ENCODE data around the gene EPPIN.

Gene EPPIN

GRCh38 chr20:45538209-45538799 lies 8.9 kb downstream of the EPPIN start:
- DNase-seq: no peak

DNA sequence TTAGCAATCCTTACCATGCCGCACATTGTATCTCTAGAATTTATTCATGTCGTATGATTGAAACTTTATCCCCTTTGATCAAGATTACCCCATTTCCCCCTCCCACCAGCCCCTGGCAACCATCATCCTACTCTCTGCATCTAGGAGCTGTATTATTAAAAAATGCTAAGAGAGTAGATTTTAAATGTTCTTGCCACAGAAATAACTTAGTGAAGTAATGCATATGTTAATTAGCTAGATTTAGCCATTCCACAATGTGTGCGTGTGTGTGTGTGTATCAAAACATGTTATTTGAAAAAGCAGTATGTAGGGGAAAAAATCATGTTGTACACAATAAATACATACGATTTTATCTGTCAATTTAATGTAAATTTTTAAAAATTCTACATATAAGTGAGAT lies 19.9 kb downstream of the EPPIN start:
- no peak for DNase-seq

DNA sequence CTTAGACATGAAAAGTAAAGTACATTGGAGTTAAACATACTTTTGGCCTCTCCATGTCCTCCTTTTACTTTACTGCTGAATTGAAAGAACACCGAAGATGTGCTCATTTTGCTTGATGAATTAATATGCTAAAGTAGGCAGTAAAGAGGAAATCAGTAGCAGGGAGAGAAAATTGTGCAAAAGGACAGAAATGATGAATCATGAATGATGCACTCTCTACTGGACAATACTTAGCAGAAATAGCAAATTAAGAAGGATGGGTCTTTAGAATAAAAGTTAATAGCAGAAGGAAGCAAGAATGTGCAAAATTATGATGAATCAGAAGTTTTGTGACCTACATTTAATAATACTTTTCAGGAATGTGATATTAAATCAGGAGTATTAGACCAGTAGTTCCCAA lies 23.4 kb downstream of the EPPIN start:
- DNase-seq: no peak

DNA sequence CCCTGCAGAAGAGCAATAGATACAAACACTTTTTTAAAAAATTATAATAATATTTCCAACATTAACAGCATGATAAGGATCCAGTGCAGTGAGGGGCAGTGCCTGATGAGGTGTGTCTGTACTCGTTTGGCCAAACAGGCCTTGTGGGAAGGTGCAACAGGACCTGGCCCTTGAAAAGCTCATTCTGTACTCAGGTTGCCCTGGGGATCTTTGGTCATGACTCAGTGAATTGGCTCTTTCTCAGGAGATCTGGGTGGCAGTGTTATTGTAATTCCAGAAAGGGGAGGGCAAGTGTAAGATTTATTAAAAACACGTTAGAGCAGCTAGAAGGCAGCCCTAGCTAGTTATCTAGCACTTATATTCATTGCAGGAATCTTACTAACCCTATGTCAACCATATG lies 28.9 kb downstream of the EPPIN start:
- no peak for DNase-seq

GRCh38 chr20:45515147-45515913 lies 31.9 kb downstream of the EPPIN start, which contains the start of gene SPINT3:
Gene SPINT3, minus strand, starts transcription at chr20:45515622. Its CDS starts 14 bp downstream, at chr20:45515608.
- no peak for DNase-seq

GRCh38 chr20:45510242-45510862 lies 36.8 kb downstream of the EPPIN start:
- DNase-seq: no peak

- DNase-seq: no peak
These were observed 38.1 kb downstream of the EPPIN start for GRCh38 chr20:45509091-45509490.

- DNase-seq: no peak
These were observed 38.9 kb downstream of the EPPIN start for GRCh38 chr20:45508068-45508886.

- no peak for DNase-seq
These were observed 40.0 kb downstream of the EPPIN start for GRCh38 chr20:45507011-45507820.

GRCh38 chr20:45506398-45506797 lies 40.8 kb downstream of the EPPIN start:
- DNase-seq: no peak

- no peak for DNase-seq
These were observed 43.8 kb downstream of the EPPIN start for GRCh38 chr20:45503403-45503802.

GRCh38 chr20:45502561-45502960 lies 44.6 kb downstream of the EPPIN start:
- no peak for DNase-seq

GRCh38 chr20:45501600-45501999 lies 45.6 kb downstream of the EPPIN start:
- no peak for DNase-seq

DNA sequence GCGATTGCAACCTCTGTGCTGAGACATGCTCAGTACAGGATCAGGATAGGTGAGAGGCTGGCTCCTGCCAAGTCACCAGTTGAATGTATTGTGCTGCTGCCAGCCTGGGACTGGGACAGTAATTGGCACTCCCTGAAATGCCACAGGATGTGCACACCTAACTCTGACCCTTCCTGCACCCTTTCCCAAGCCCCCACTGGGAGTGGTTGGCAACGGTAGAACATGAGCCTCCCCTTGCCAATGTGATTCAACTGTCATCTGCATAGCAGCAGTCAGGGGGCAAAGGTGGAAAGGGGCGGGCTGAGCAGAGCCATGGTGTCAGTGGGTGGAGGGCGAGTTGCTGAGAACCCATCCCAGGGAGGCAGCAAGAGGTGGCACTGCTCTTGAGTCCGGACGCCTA lies 47.2 kb downstream of the EPPIN start:
- DNase-seq: no peak

DNA sequence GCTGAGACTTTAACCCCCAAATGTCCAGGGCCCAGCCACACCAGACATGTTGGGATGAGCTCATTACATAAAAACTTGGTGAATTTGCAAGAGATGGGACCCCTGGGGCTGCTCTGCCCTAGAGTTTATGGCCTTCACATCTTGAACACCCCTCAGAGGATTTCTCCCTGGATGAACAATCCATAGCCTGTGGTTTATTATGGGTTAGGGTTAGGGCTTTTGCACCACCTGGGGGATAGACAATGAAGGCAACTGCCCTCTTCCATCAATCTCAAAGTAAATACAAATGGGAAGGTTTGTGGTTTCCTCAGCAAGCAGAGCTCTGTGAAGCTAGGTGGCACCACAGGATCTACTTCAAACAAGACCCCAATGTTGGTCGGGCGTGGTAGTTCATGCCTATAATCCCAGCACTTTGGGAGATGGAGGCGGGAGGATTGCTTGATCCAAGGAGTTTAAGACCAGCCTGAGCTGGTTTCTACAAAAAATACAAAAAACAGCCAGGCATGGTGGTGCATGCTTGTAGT lies 49.2 kb downstream of the EPPIN start:
- no peak for DNase-seq

GRCh38 chr20:45496166-45496565 lies 51.0 kb downstream of the EPPIN start:
- DNase-seq: no peak

GRCh38 chr20:45495501-45495941 lies 51.7 kb downstream of the EPPIN start:
- no peak for DNase-seq
